Liver (tissue), 9 donors: ENCODE results near the gene COL7A1. TPM values are rescaled to one million over a fixed set of nuclear protein-coding genes. Genes with fewer than 3 reads are reported as not detected.

Source experiments
- DNase-seq: peaks from one replicate; pipeline ENCODE4 v3.0.0-alpha.2; 2017; ENCODE audit warnings: low spot score
- H3K27ac ChIP-seq, 2 donors: one replicate each; pipeline ENCODE4 v1.7.0; 2013; ENCODE audit warnings: inconsistent platforms in 2 of 2, low read length in 2 of 2, control low read depth in 1 of 2, low read depth in 1 of 2, mild to moderate bottlenecking in 1 of 2
- H3K27me3 ChIP-seq, 4 donors: one replicate each; pipeline versions ENCODE4 v1.6.1 to v1.7.0; 2013; ENCODE audit warnings: low read length in 3 of 4, inconsistent platforms in 1 of 4, mild to moderate bottlenecking in 1 of 4, moderate library complexity in 1 of 4; ENCODE audit not compliant: control insufficient read depth in 4 of 4, insufficient read depth in 4 of 4
- H3K36me3 ChIP-seq, 4 donors: one replicate each; pipeline versions ENCODE4 v1.6.1 to v1.7.0; 2013; ENCODE audit warnings: low read length in 3 of 4, mild to moderate bottlenecking in 3 of 4, low read depth in 1 of 4, moderate library complexity in 1 of 4; ENCODE audit not compliant: control insufficient read depth in 4 of 4, insufficient read depth in 3 of 4
- H3K4me1 ChIP-seq, 4 donors: one replicate each; pipeline versions ENCODE4 v1.6.1 to v1.7.0; 2013; ENCODE audit warnings: low read length in 3 of 4, mild to moderate bottlenecking in 3 of 4, moderate library complexity in 1 of 4; ENCODE audit not compliant: control insufficient read depth in 4 of 4, insufficient read depth in 4 of 4
- H3K4me3 ChIP-seq, 3 donors: one replicate each; pipeline versions ENCODE4 v1.6.1 to v1.7.0; 2013; ENCODE audit warnings: low read length in 3 of 3, control low read depth in 1 of 3, low read depth in 1 of 3, mild to moderate bottlenecking in 1 of 3
- H3K9ac ChIP-seq, 2 donors: one replicate each; pipeline ENCODE4 v1.7.0; 2013; ENCODE audit warnings: low read length in 2 of 2, mild to moderate bottlenecking in 2 of 2, moderate library complexity in 2 of 2, control low read depth in 1 of 2, low read depth in 1 of 2
- H3K9me3 ChIP-seq, 4 donors: one replicate each; pipeline versions ENCODE4 v1.6.1 to v1.7.0; 2013; ENCODE audit warnings: low read length in 3 of 4; ENCODE audit not compliant: control insufficient read depth in 4 of 4
- ATF3 ChIP-seq: IDR thresholded peaks from 2 replicates; pipeline ENCODE4 v1.6.1; 2016; ENCODE audit warnings: antibody characterized with exemption
- CTCF ChIP-seq: fragments of 150-350 bp; IDR thresholded peaks from 2 replicates; pipeline ENCODE4 v1.5.1; 2017; ENCODE audit warnings: improper control_type of control experiment, low read depth, low read length; ENCODE audit not compliant: missing input control
- EGR1 ChIP-seq, 2 donors: IDR thresholded peaks; 2 replicates each; pipeline ENCODE4 v1.6.1; 2016 to 2018; ENCODE audit warnings: antibody characterized with exemption in 2 of 2, low read depth in 2 of 2
- FOXA1 ChIP-seq: IDR thresholded peaks from 2 replicates; pipeline ENCODE4 v1.6.1; 2016; ENCODE audit warnings: antibody characterized with exemption
- FOXA2 ChIP-seq: IDR thresholded peaks from 2 replicates; pipeline ENCODE4 v1.6.1; 2016; ENCODE audit warnings: antibody characterized with exemption
- GABPA ChIP-seq, 2 donors: IDR thresholded peaks in 1 of 2; conservative IDR thresholded peaks in 1 of 2; 2 replicates each; pipeline ENCODE4 v1.6.1; 2016; ENCODE audit warnings: antibody characterized with exemption in 2 of 2, mild to moderate bottlenecking in 1 of 2, moderate library complexity in 1 of 2
- HNF4A ChIP-seq, 2 donors: conservative IDR thresholded peaks; 2 replicates each; pipeline ENCODE4 v1.6.1; 2016; ENCODE audit warnings: antibody characterized with exemption in 2 of 2, mild to moderate bottlenecking in 2 of 2
- HNF4G ChIP-seq: IDR thresholded peaks from 2 replicates; pipeline ENCODE4 v1.6.1; 2016; ENCODE audit warnings: antibody characterized with exemption
- JUND ChIP-seq, 2 donors: IDR thresholded peaks; 2 replicates each; pipeline ENCODE4 v1.6.1; 2016; ENCODE audit warnings: antibody characterized with exemption in 2 of 2
- NR2F2 ChIP-seq: IDR thresholded peaks from 2 replicates; pipeline ENCODE4 v1.6.1; 2016; ENCODE audit warnings: antibody characterized with exemption
- RAD21 ChIP-seq, 2 donors: IDR thresholded peaks; 2 replicates each; pipeline ENCODE4 v1.6.1; 2016; ENCODE audit warnings: antibody characterized with exemption in 2 of 2, mild to moderate bottlenecking in 2 of 2
- REST ChIP-seq: IDR thresholded peaks from 2 replicates; pipeline ENCODE4 v1.6.1; 2016; ENCODE audit warnings: antibody characterized with exemption, mild to moderate bottlenecking
- SP1 ChIP-seq: IDR thresholded peaks from 2 replicates; pipeline ENCODE4 v1.6.1; 2018; ENCODE audit warnings: antibody characterized with exemption, mild to moderate bottlenecking
- TAF1 ChIP-seq: conservative IDR thresholded peaks from 2 replicates; pipeline ENCODE4 v1.6.1; 2016; ENCODE audit warnings: antibody characterized with exemption, mild to moderate bottlenecking
- YY1 ChIP-seq: IDR thresholded peaks from 2 replicates; pipeline ENCODE4 v1.6.1; 2016; ENCODE audit warnings: antibody characterized with exemption, mild to moderate bottlenecking
- ZBTB33 ChIP-seq: IDR thresholded peaks from 2 replicates; pipeline ENCODE4 v1.6.1; 2016; ENCODE audit warnings: antibody characterized with exemption
- WGBS: extraction: QIAGEN DNeasy Blood & Tissue Kit; methylation state at CpG from one replicate; pipeline ENCODE4 v1.1.7; 2013; 5-methylcytosine and 5-hydroxymethylcytosine counted together
- polyA plus RNA-seq, 2 donors: library from polyadenylated mRNA; stranded (reverse) in 1 of 2; unstranded in 1 of 2; fragments of 200-250 nt in 1 of 2; fragments of >200 nt in 1 of 2; fragmentation: Nextera tagmentation in 1 of 2; extraction: Ambion mirVana in 1 of 2; gene quantifications; one replicate each; pipeline versions ENCODE4 v1.2.1 to v1.2.3, GENCODE V29; 2013 to 2015
- total RNA-seq, 2 donors: library from RNA; depleted of rRNA; stranded (reverse); fragments of >200 nt; gene quantifications; one replicate each; pipeline ENCODE4 v1.2.3, GENCODE V29; 2014
- donor health status: healthy.
- donor health status: healthy.
- donor health status: healthy.
- donor health status: healthy.
- donor health status: healthy.

The COL7A1 gene
- total and polyA plus RNA-seq, 4 donors, result 0.24 to 0.84 (median 0.40) TPM

- DNase-seq, result no peak
Observed at GRCh38 chr3:48591886-48592518, 3.1 kb downstream of the COL7A1 start.

GRCh38 chr3:48591436-48591835, 3.7 kb downstream of the COL7A1 start:
- H3K27ac ChIP-seq, result no peak overlapping the region
- no peak overlapping the region for H3K4me3 ChIP-seq
- H3K9ac ChIP-seq, result no peak overlapping the region
- no peak for DNase-seq
- no peaks in the 10 kb centered on the region for H3K9me3 ChIP-seq
- H3K36me3 ChIP-seq, result no peaks in the 10 kb centered on the region
- 92% methylated on average over 14 of the region's 14 CpGs for WGBS
- no peaks in the 10 kb centered on the region for H3K27me3 ChIP-seq
- TF ChIP-seq GABPA (IDR thresholded peaks at IDR 0.05 in 1 of 2, conservative IDR thresholded peaks at IDR 0.05 in 1 of 2) (no peak), SP1 (no peak), CTCF (no peak), ATF3 (no peak), ZBTB33 (no peak), YY1 (no peak), HNF4A (conservative IDR thresholded peaks at IDR 0.05) (no peak), HNF4G (no peak), JUND (IDR thresholded peaks at IDR 0.05) (no peak)
- H3K4me1 ChIP-seq, result peaks cover 0 to 4% (median 0%) of the 10 kb centered on the region in 4 donors

More at GRCh38 chr3:48591886-48592518, 3.1 kb downstream of the COL7A1 start:
- Histone ChIP-seq H3K9ac (no peak overlapping the region), H3K4me3 (no peak overlapping the region), H3K4me1 (peaks cover 0 to 4% (median 0%) of the 10 kb centered on the region in 4 donors), H3K27ac (no peak overlapping the region), H3K36me3 (no peaks in the 10 kb centered on the region), H3K27me3 (no peaks in the 10 kb centered on the region), H3K9me3 (no peaks in the 10 kb centered on the region)
- WGBS, result 92% methylated on average over 22 of the region's 22 CpGs
- TF ChIP-seq REST (no peak), ZBTB33 (no peak), GABPA (IDR thresholded peaks at IDR 0.05 in 1 of 2, conservative IDR thresholded peaks at IDR 0.05 in 1 of 2) (no peak), ATF3 (no peak), FOXA1 (no peak), FOXA2 (no peak), HNF4A (conservative IDR thresholded peaks at IDR 0.05) (no peak), NR2F2 (no peak), YY1 (no peak), SP1 (no peak), RAD21 (IDR thresholded peaks at IDR 0.05) (no peak), TAF1 (no peak), EGR1 (IDR thresholded peaks at IDR 0.05; ENCODE audit: low read depth in 2 of 2) (no peak), HNF4G (no peak)
